Ectodermal cell (in vitro differentiated cells): ENCODE measurements around the gene LRRN4CL.
"Not testable (repeated sequence)": the region's sequence is repeated elsewhere in the genome, so short reads cannot be mapped to it uniquely, and the experiment has no call there.

Source experiments
- H3K27ac ChIP-seq: 2 replicates; pipeline ENCODE4 v1.7.0; 2013; ENCODE audit warnings: mild to moderate bottlenecking, low read depth, low read length; ENCODE audit not compliant: insufficient read depth, poor library complexity, severe bottlenecking
- H3K27me3 ChIP-seq: 2 replicates; pipeline ENCODE4 v1.7.0; 2013; ENCODE audit warnings: mild to moderate bottlenecking, low read length; ENCODE audit not compliant: insufficient read depth, control insufficient read depth, poor library complexity, severe bottlenecking
- H3K36me3 ChIP-seq: one replicate; pipeline ENCODE4 v1.7.0; 2013; ENCODE audit warnings: low read length; ENCODE audit not compliant: control insufficient read depth, insufficient read depth
- H3K4me1 ChIP-seq: one replicate; pipeline ENCODE4 v1.7.0; 2013; ENCODE audit warnings: low read length; ENCODE audit not compliant: control insufficient read depth, insufficient read depth
- H3K4me3 ChIP-seq: 2 replicates; pipeline ENCODE4 v1.7.0; 2013; ENCODE audit warnings: low read depth, low read length, control low read depth; ENCODE audit not compliant: insufficient read depth
- H3K9me3 ChIP-seq: 2 replicates; pipeline ENCODE4 v1.7.0; 2013; ENCODE audit warnings: mild to moderate bottlenecking, low read length, moderate library complexity; ENCODE audit not compliant: control insufficient read depth
- WGBS, 2 experiments: methylation state at CpG; one replicate each; pipeline ENCODE4 v1.1.7; 2013; ENCODE audit warnings: missing lambda C conversion rate in 2 of 2; 5-methylcytosine and 5-hydroxymethylcytosine counted together

Gene LRRN4CL

GRCh38 chr11:62665599-62666258, 23.6 kb downstream of the LRRN4CL start:
- Histone ChIP-seq H3K36me3 (peaks cover 8% of the 10 kb centered on the region), H3K4me1 (peaks cover 14% of the 10 kb centered on the region), H3K27me3 (no peaks in the 10 kb centered on the region), H3K4me3 (peak overlapping the region; percentile 97), H3K9me3 (no peaks in the 10 kb centered on the region), H3K27ac (peak overlapping the region; percentile 80)
- 3 to 4% methylated on average over 39 of the region's 39 CpGs for WGBS, 2 experiments

GRCh38 chr11:62665075-62665598, 24.2 kb downstream of the LRRN4CL start, which contains the start of the genes C11orf98 and CSKMT:
Gene C11orf98, minus strand, starts transcription at chr11:62665210. Its CDS starts 41 bp downstream, at chr11:62665169.
Gene CSKMT, plus strand, starts transcription at chr11:62665312. Its CDS starts 568 bp downstream, at chr11:62665880.
- H3K4me3 ChIP-seq: peak within 1 kb of the TSS; percentile 97
- peaks cover 14% of the 10 kb centered on the region for H3K4me1 ChIP-seq
- peak within 1 kb of the TSS; percentile 90 for H3K27ac ChIP-seq
- H3K9me3 ChIP-seq: no peaks in the 10 kb centered on the region
- H3K27me3 ChIP-seq: no peaks in the 10 kb centered on the region
- peaks cover 8% of the 10 kb centered on the region for H3K36me3 ChIP-seq
- 0 to 1% methylated on average over 47 of the region's 47 CpGs for WGBS, 2 experiments

- 3% methylated on average over 36 of the region's 36 CpGs for WGBS, 2 experiments
- H3K27ac ChIP-seq: peak overlapping the region; percentile 90
Observed at GRCh38 chr11:62664405-62665074, 24.8 kb downstream of the LRRN4CL start.

GRCh38 chr11:62656796-62657429, 32.4 kb downstream of the LRRN4CL start:
- Histone ChIP-seq H3K27me3 (no peaks in the 10 kb centered on the region), H3K36me3 (no peaks in the 10 kb centered on the region), H3K27ac (no peak overlapping the region), H3K9me3 (no peaks in the 10 kb centered on the region), H3K4me1 (no peaks in the 10 kb centered on the region), H3K4me3 (no peak overlapping the region)
- 72 to 79% methylated on average over 5 of the region's 5 CpGs for WGBS, 2 experiments

More at GRCh38 chr11:62664405-62665074, 24.8 kb downstream of the LRRN4CL start:
- peaks cover 14% of the 10 kb centered on the region for H3K4me1 ChIP-seq
- H3K27me3 ChIP-seq: no peaks in the 10 kb centered on the region
- peaks cover 8% of the 10 kb centered on the region for H3K36me3 ChIP-seq
- peak overlapping the region; percentile 97 for H3K4me3 ChIP-seq
- no peaks in the 10 kb centered on the region for H3K9me3 ChIP-seq

GRCh38 chr11:62654297-62654696, 35.0 kb downstream of the LRRN4CL start:
- Histone ChIP-seq H3K27ac (no peak overlapping the region), H3K27me3 (no peaks in the 10 kb centered on the region), H3K4me3 (no peak overlapping the region), H3K36me3 (peaks cover 6% of the 10 kb centered on the region), H3K9me3 (no peaks in the 10 kb centered on the region), H3K4me1 (no peaks in the 10 kb centered on the region)
- WGBS, 2 experiments: 94% methylated on average over 11 of the region's 11 CpGs

GRCh38 chr11:62652161-62653006, 36.9 kb downstream of the LRRN4CL start:
- WGBS, 2 experiments: 41% methylated on average over 16 of the region's 16 CpGs
- no peaks in the 10 kb centered on the region for H3K9me3 ChIP-seq
- peaks cover 8% of the 10 kb centered on the region for H3K36me3 ChIP-seq
- H3K4me1 ChIP-seq: no peaks in the 10 kb centered on the region
- H3K27me3 ChIP-seq: no peaks in the 10 kb centered on the region
- H3K4me3 ChIP-seq: peak overlapping the region; percentile 96
- H3K27ac ChIP-seq: peak overlapping the region; percentile 79

GRCh38 chr11:62650283-62650682, 39.0 kb downstream of the LRRN4CL start:
- not testable (repeated sequence) for H3K4me1 ChIP-seq, H3K36me3 ChIP-seq, H3K27ac ChIP-seq, H3K9me3 ChIP-seq, H3K4me3 ChIP-seq, H3K27me3 ChIP-seq
- 91 to 96% methylated on average over 12 of the region's 12 CpGs for WGBS, 2 experiments

- Histone ChIP-seq H3K27me3 (no peaks in the 10 kb centered on the region), H3K36me3 (peaks cover 12% of the 10 kb centered on the region), H3K9me3 (no peaks in the 10 kb centered on the region), H3K4me1 (no peaks in the 10 kb centered on the region), H3K4me3 (no peak overlapping the region), H3K27ac (no peak overlapping the region)
- WGBS, 2 experiments: 96% methylated on average over 11 of the region's 11 CpGs
Observed at GRCh38 chr11:62649486-62649885, 39.8 kb downstream of the LRRN4CL start.

GRCh38 chr11:62648967-62649364, 40.4 kb downstream of the LRRN4CL start:
- 94 to 96% methylated on average over 9 to 11 of the region's 11 CpGs for WGBS, 2 experiments
- H3K27me3 ChIP-seq: no peaks in the 10 kb centered on the region
- no peak overlapping the region for H3K4me3 ChIP-seq

More at GRCh38 chr11:62648967-62649364, 40.4 kb downstream of the LRRN4CL start:
- Histone ChIP-seq H3K36me3 (peaks cover 17% of the 10 kb centered on the region), H3K4me1 (no peaks in the 10 kb centered on the region), H3K27ac (no peak overlapping the region), H3K9me3 (no peaks in the 10 kb centered on the region)
